SK-N-MC (cell line): ENCODE measurements around the gene ARCN1.

Source experiments
- EZH2 ChIP-seq: fragments of 200-600 bp; sonication (generic); IDR thresholded peaks from one replicate; pipeline ENCODE4 v1.6.1; 2017; ENCODE audit warnings: antibody characterized with exemption
- FOXP2 ChIP-seq: optimal IDR thresholded peaks from 2 replicates; pipeline ENCODE3; 2011; ENCODE audit warnings: mild to moderate bottlenecking, moderate library complexity; ENCODE audit not compliant: insufficient read depth; ENCODE audit errors: extremely low read length, control extremely low read depth
- POLR2AphosphoS5 ChIP-seq: IDR thresholded peaks from 2 replicates; pipeline ENCODE4 v1.6.1; 2012; ENCODE audit warnings: mild to moderate bottlenecking, low read depth, low read length, borderline replicate concordance

DNA sequence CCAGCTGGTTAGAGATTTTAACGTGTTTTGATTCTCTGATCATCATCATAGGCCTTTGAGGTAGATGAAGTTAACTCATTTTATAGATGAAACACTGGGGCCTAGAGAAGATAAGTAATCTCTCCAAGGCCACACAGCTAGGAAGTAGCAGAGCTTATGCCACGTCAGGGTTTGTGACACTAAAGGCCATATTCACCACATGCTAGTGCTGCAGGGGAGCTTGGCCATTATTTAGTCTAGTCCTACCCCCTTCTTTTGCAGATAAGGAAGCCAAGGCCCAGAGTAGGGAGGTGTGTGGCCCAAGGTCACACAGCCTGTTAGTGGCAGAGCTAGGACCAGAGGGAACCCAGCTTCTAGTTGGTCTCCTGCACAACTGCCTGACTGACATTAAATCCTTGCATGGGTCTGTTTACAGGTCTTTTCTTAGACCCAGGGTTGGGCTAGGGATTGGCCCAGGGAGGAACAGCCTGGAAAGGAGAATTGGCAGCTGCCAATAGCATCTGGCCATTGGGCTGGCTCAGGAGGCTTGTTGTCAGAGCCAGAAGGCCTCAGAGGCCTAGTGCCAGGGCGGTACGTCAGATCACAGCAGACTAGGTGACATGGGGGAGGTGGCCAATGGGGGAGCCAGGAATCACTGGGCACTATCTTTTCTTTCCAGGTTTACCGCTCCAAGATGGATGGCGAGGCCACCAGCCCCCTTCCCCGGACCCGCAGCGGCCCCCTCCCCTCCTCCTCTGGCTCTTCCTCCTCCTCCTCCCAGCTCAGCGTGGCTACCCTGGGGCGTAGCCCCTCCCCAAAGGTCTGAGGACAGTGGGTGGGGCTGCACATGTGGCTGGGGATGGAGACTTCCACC lies 71.2 kb downstream of the ARCN1 start:
- TF ChIP-seq POLR2AphosphoS5 (no peak), EZH2 (no peak), FOXP2 (no peak)
